Measurements from ENCODE around the gene NR1D2.

DNA sequence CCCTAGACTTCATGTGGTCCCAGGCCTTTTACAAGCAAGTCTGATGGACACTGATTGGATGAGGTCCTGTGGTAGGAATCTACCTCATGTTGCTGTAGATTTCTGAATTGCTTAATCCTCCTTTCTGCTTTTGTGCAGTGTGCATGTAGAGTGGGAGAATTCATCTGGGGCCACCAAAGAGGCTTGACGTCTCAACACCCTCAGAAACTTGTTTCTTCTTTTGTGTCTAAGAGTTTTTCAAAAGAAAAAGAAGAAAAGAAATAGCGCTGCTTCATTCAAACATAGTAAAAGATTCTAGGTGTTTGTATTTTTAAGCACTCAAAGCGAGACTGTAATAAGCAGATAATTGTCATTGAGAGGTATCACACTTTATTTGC lies 46.2 kb downstream of the NR1D2 start:
- TF ChIP-seq ZNF274 (IDR thresholded peaks at IDR 0.05; ENCODE audit: low read depth, low read length) = no peak
- no peak for TF ChIP-seq SUZ12 (IDR thresholded peaks at IDR 0.05; ENCODE audit: extremely low read depth, insufficient read depth, insufficient read length)
- TF ChIP-seq YY1 (IDR thresholded peaks at IDR 0.05; ENCODE audit: insufficient read depth, insufficient read length) = no peak

Data from NT2/D1 (cell line).